GM10847 (cell line): ENCODE data around the gene GUCD1.

Experiments
- POLR2A ChIP-seq: IDR thresholded peaks from 2 replicates; pipeline ENCODE4 v1.6.1; 2011; ENCODE audit not compliant: insufficient read length; ENCODE audit errors: extremely low read depth

Gene GUCD1

GRCh38 chr22:24503843-24504338 is 51.0 kb downstream of the GUCD1 start:
- TF ChIP-seq POLR2A = no peak

DNA sequence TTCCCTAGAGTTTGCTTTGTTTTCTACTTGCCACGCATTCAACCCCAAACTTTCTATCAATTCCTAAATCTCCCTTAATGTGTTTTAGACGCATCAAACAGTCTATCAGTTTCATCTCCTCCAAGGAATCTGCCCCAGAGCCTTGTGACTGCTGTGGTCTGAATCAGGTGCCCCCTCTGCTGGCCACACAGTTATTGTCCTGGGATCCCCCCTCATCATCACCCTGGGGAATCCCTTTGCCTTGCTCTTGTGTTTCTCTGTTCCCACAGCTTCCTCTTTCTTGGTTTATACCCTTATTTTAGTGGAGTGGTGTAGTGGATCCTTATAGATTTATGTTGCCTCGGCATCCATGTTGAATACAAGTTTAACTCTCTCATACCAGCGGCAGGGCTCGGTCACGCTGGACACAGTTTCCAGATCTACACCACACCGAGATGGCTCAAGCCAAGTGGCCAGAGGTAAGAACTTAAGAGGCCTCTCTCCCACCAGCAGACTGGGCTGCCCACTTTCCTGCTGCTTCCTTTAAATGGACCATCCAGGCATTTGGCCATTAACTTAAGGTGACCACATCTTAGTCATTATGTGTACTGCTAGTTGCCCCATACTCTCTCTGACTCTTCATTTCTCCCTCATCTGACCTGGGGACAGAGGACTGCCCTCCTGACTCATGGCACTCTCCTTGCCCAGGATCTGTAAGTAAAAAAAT is 51.6 kb downstream of the GUCD1 start:
- no peak for TF ChIP-seq POLR2A

- TF ChIP-seq POLR2A = no peak
Measured at GRCh38 chr22:24502541-24502940, 52.4 kb downstream of the GUCD1 start.

DNA sequence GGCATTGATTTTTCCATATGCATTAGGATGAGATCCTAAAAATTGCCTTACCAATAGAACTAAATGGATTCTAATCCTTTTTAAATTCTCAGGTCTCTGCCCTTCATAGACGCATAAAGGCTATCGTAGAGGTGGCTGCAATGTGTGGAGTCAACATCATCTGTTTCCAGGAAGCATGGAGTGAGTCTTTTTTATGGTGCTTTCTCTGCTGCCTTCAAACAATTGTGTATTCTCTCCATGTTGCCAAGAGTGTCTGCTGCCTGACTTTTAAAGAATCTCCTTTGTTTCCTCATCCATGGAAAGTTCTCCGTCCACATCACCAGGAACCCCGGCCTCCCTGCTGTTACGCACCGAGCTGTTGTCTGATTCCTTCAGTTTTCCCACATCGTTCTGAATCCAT is 52.9 kb downstream of the GUCD1 start:
- TF ChIP-seq POLR2A = no peak

- TF ChIP-seq POLR2A = no peak
Measured at GRCh38 chr22:24501301-24502005, 53.5 kb downstream of the GUCD1 start.

DNA sequence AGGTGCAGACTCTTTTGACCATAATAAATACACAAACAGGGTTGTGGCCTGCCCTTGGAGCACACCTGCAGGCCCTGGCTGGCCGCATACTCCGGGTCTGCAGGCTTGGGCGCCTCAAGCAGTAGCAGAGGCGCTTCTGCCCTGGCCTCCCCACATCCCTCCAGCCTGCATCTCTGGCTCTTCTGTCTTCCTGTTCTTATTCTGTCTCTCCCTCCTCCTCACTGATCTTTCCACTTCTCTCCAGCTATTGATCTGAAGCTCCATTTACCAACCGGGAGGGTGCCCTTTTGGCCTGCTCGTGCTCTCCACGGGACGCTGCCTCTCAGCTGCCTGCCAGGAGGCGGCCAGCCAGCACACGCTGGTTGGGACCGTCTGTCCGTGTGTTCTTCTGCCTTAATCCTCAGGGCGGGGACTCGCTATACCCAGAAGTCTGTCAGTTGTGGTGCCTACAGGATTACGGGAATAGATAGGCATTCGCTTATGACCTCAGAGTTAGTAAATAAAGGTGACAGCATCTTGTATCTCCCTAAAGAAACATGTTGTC is 54.6 kb downstream of the GUCD1 start:
- TF ChIP-seq POLR2A = no peak

DNA sequence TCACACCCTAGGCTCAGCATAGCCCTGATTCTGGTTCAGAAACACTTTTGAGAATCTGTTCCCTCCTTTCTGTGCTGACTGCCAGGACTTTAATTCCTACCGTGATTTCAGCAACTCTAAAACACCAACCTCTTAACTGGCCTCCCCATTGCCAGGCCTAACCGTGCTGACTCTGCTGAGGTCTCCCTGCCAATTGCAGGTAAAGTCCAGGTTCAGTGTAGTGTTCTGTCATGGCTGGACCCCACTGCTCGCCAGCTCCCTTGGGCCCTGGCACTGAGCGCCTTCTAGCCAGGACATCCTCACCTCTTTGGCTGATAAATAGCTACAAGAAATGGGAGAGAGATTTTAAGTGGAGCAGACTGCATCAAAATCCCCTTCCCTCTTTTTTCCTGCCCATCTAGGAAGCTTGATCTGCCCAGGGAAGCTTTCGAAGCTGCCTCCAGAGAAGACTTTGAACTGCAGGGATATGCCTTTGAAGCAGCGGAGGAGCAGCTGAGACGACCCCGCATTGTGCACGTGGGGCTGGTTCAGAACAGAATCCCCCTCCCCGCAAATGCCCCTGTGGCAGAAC is 55.1 kb downstream of the GUCD1 start:
- no peak for TF ChIP-seq POLR2A

DNA sequence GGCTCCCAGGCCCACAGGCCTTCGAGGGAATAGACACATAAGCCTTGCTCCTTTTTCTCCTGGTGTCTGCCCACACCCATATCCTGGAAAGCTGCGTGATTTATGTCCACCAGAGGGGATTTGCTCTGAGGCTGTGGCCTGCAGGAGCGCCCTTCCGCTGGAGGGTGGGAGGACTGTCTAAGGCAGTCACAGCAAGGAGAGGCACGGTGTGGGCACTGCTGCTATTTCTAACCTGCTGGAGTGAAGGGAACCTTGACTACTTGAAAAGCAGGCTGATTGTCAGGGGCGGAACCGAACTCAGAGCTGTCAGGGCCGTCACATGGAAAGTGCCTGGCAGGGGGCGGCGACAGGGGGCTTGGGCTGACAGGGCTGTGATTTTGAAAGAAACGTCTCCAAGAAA is 56.1 kb downstream of the GUCD1 start:
- TF ChIP-seq POLR2A = no peak

DNA sequence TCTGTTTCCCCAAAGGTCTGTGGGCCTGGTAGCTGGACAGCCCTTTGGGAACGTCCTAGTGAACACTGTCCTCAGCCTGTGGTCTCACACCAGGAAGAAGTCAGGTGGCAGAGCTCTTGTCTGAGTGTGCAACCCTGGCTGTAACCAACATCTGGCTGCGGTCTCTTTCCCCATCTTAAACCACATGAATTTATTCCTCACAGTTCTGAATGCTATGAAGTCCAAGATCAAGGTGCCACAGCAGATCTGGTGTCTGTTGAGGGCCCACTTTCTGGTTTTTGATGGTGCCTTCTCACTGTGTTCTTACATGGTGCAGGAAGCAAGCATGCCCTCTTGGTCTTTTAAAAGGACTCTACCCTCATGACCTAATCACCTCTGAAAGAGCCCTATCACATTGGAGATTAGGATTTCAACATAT is 57.1 kb downstream of the GUCD1 start:
- TF ChIP-seq POLR2A = no peak

DNA sequence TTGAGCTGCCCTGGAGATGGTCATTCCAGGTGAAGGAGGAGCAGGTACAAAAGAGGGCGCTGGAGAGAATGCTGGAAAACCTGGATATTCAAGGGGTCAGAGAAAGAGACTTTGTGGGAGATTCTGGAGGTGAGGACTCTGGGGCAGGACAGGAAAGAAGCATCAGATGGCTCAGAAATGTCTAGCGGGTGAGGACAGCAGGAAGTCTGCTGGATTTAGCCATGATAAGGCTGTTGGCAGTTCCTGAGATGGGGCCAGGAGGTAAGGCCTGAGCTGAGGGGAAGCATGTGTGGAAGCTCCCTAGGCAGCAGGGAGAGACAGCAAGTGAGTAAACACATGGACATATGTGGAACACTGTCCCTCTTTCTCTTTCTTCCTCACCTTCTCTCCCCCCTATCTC is 58.3 kb downstream of the GUCD1 start:
- no peak for TF ChIP-seq POLR2A

DNA sequence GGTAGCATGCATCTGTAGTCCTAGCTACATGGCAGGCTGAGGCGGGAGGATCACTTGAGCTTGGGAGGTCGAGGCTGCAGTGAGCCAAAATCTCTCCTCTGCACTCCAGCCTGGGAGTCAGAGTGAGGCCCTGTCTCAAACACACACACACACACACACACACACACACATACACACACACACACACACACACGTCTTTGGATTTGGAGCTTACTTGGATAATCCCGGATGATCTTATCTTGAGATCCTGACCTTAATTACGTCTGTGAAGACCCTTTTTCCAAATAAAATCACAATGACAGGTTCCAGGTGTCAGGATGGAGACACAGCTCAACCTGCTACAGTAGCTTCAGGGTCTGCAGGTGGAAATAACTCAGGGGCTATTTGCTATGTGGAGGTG is 58.7 kb downstream of the GUCD1 start:
- no peak for TF ChIP-seq POLR2A

GRCh38 chr22:24495365-24495675 is 59.6 kb downstream of the GUCD1 start:
- no peak for TF ChIP-seq POLR2A

GRCh38 chr22:24494528-24495364 is 60.2 kb downstream of the GUCD1 start, which contains the start of gene UPB1:
TSS of gene UPB1 (plus strand) at chr22:24495332. CDS start at chr22:24495404, 72 bp downstream.
- no peak for TF ChIP-seq POLR2A

GRCh38 chr22:24494167-24494527 is 60.8 kb downstream of the GUCD1 start:
- TF ChIP-seq POLR2A = no peak

- TF ChIP-seq POLR2A = no peak
Measured at GRCh38 chr22:24492391-24492790, 62.5 kb downstream of the GUCD1 start.
